HG03045 (cell line): Measurements from ENCODE around the gene C3orf62.
"Not testable (repeated sequence)": the region's sequence is repeated elsewhere in the genome, so short reads cannot be mapped to it uniquely, and the experiment has no call there.

Experiments used
- ATAC-seq: cut with Tn5 transposase; IDR thresholded peaks from one replicate; pipeline ENCODE4 v1.9.1; 2021; ENCODE audit warnings: mild to moderate bottlenecking, moderate library complexity; ENCODE audit not compliant: unreplicated experiment

The C3orf62 gene

DNA sequence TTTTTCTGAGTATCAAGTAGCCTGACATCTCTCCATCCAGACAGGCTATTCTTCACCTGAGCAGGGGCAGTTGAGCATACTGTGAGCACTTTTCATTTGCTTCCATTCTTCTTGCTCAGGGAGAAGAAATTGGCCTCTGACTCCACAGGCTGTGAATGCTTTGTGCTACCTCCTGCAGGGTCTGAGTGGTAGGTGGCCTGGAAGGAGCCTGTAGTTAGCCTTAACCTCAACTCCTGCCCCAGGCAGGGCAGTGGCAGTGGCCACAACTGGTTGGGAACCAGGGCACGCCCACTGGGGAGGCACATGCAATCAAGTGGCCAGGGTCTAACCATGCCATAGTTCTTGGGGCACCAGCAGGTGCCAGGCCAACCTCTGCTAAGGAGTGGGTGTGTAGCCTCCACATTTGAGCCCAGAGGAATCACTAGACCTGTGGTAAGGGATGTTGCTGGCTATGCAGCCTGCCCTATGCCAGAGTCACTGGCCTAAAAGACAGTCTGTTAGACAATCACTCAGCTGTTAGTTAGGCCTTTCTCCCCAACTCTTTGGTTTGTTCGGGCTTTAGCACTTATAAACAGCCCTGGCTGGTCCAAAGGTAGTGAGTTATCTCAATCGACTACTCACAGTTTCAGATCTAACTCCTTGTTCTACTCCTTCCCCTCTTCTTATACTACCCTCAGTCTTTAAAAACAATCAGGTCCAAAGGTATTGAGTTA, 7.4 kb downstream of the C3orf62 start:
- ATAC-seq = no peak

GRCh38 chr3:49266410-49267095, 10.5 kb downstream of the C3orf62 start:
- ATAC-seq = no peak

GRCh38 chr3:49265661-49266386, 11.2 kb downstream of the C3orf62 start:
- no peak for ATAC-seq

- no peak for ATAC-seq
These were observed 13.7 kb downstream of the C3orf62 start for GRCh38 chr3:49263159-49263889.

DNA sequence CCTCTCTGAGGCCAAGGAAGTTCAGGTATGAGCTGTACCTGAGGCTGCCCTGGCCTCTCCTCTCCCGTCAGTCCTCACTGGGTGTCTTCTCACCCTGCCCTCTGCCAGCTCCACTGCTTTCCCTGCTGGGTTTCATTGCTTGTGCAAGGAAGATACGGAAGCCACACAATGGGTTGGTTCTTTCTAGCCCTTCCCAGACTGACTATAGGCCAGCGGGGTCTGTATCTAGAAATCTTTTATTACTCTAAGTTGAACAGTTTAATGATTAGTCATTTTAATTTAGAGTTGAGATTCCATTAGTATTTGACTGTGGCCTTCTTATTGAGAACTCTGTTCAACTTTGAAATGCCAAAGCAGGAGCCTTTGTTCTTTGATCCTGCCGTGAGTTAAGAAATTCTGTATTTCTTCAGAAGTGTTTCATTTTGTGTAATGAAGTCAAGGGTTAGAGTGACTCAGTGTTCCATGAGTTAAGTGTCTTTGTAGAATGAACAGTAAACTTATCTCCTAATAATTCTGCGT, 16.2 kb downstream of the C3orf62 start:
- ATAC-seq = no peak

- no peak for ATAC-seq
These were observed 19.8 kb downstream of the C3orf62 start for GRCh38 chr3:49257187-49257586.

DNA sequence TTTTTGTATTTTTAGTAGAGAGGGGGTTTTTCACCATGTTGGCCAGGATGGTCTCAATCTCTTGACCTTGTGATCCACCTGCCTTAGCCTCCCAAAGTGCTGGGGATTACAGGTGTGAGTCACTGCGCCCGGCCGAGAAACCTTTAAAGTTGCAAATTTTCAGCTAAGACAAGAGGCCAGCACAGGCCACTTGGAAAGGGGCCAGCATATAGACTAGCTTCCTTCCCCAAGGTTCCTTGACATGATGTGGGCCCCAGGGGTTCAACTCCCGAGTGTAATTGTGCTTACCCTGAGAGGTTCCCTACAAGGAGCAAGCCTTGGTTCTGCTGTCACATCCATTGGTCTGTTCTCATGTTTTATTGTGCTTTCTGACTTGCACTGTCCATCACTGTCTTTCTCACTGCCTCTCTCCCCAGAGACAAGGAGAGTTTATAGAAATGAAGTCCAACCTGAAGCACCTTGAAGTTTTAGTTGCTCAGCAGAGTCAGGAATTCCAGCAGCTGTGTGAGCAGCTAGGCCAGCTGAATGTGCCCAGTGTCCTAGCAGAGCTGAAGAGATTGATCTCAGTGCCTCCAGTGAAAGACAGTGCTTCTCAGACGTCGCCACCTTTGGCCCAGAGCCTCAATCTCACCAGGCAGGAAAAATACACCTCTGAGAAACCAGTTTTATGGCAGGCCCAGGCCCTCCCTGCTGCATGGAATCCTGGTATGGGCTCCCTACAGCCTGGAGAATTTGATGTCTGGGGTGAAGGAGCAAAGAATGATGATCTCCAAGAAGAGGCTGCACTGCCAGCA, 21.1 kb downstream of the C3orf62 start:
- no peak for ATAC-seq

GRCh38 chr3:49255112-49255511, 21.9 kb downstream of the C3orf62 start:
- ATAC-seq = no peak

DNA sequence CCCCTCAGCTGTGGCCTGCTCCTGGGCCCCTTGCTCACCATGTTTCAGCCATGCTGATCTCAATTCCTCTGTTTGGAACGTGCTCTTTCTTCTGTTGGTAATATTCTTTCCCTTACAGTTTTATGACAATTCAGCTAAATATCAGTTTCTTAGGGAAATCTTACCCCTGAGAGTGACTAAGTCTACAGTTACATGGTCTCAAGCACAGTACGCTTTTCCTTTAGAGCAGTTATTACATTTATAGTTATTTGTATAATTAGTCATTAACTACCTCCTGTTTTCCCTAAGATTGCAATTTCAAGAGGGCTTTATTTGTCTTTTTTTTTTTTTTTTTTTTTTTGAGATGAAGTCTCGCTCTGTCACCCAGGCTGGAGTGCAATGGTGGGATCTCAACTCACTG, 23.5 kb downstream of the C3orf62 start:
- no peak for ATAC-seq

DNA sequence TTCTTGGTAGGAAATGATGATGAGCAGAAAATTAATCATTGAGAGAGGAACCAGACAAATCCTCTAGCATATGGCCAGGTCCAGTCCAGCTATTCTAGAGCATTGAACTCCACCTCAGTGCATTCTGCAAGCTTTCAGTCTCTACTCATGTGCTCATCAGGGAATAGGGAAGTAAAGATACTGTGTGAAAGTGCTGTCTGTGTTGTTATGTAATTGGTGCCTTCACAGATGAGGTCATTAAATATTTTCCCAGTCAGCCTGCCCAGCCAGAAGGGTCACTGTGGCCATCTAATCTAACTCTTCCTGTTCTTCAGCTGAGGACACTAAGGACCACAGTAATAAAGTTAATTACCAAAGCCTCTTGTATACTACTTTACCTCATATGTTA, 28.2 kb downstream of the C3orf62 start:
- ATAC-seq = no peak

DNA sequence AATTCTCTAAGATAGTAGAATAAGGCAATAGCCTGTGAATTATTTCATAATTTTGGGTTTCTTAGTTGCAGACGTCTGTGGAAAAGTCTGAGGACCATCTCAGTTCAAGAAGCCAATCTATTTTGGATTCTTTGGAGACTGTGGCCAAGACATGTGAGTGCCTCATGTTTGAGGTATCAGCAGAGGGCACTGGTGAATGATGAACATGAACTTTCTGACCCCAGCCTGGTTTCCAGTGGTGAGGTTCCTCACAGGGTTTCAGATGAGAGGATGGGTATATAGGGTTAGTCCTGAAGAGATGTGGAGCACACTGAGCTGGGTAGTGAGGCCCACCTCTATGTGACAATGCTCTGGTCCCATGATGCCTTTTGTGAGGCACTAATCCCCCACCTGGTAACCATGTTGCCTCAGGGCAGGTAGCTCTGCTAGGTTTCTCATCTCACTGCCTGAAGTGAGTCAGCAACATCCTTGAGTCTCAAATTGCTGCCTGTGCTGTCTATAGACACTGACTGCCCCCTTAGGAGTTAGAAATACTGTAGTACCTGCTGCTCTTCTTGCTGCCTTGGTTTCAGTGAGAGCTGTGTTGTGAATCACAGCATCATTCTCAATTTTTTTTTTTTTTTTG, 32.3 kb downstream of the C3orf62 start:
- no peak for ATAC-seq

DNA sequence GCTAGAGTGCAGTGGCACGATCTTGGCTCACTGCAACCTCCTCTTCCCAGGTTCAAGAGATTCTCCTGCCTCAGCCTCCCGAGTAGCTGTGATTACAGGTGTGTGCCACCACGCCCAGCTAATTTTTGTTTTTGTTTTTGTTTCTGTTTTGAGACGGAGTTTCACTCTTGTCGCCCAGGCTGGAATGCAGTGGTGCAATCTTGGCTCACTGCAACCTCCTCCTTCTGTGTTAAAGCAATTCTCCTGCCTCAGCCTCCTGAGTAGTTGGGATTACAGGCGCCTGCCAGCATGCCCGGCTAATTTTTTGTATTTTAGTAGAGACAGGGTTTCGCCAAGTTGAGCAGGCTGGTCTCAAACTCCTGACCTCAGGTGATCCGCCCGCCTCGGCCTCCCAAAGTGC, 36.9 kb downstream of the C3orf62 start:
- ATAC-seq = not testable (repeated sequence)

DNA sequence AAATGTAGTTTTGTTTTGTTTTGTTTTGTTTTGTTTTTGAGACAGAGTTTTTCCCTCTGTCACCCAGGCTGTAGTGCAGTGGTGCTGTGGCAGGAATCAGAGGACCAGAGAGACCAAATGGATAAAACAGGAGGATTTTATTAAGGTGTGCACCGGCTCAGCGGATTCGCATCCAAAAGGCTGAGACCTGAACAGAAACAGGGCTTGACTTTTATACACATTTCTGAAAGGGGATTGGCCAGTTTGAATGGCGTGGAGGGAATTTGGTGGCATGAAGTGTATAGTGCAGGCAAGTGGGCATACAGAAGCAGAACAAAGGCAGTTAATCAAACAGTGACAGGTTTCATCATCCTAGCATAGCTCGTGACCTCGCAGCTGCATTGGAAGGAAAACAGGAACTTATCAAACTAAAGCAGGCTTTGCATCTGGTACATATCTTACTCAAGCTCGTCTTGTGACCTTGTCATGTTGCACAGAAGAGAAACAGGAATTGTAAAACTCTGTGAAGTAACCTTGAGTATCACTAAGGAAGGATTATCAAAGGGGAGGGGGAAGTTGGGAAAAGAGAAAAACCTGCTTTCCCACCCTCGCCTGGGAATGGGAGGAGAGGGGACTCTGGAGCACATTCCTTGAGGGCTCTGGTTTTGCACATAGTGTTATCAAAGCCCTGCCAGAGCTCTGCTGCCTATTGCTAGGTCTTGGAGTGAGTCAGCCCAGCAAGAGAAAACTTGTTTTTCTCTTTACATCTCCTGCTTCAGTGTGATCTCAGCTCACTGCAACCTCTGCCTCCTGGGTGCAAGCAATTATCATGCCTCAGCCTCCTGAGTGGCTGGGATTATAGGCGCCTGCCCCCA, 38.5 kb downstream of the C3orf62 start:
- ATAC-seq = no peak

DNA sequence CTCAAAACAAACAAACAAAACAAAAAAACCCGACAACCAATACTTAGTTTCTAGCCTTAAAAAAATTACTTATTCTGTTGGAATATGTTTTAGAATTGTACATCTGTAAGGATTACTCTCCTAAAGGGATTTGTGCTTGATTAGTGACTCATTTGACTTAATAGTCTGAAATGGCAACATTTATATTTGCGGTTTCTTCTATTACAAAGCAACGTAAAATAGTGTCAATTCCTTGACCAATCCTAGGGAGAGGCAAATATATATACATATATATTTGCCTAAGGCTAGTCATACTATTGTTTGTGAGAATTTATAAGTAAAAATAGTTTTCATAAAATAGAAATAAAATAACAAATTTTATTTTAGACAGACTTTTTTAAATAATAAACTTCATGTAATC, 39.7 kb downstream of the C3orf62 start:
- no peak for ATAC-seq

- no peak for ATAC-seq
These were observed 40.8 kb downstream of the C3orf62 start for GRCh38 chr3:49236226-49236625.

- not testable (repeated sequence) for ATAC-seq
These were observed 48.2 kb downstream of the C3orf62 start for GRCh38 chr3:49228817-49229216.

GRCh38 chr3:49222002-49222401, 55.0 kb downstream of the C3orf62 start:
- ATAC-seq = no peak

- not testable (repeated sequence) for ATAC-seq
These were observed 56.0 kb downstream of the C3orf62 start for GRCh38 chr3:49220985-49221563.

DNA sequence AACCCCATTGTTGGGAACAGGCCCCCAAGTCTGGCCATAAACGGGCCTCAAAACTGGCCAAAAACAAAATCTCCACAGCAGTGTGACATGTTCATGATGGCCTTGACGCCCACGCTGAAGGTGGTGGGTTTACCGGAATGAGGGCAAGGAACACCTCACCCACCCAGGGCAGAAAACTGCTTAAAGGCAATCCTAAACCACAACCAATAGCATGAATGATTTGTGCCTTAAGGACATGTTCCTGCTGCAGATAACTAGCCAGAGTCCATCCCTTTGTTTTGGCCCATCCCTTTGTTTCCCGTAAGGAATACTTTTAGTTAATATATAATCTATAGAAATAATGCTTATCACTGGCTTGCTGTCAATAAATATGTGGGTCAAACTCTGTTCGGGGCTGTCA, 57.9 kb downstream of the C3orf62 start:
- no peak for ATAC-seq
